HUES48 (cell line): Measurements from ENCODE around the gene MS4A14.

ENCODE experiments used
- H3K27ac ChIP-seq: one replicate; pipeline ENCODE4 v1.7.0; 2013; ENCODE audit warnings: low read depth, low read length, inconsistent platforms
- H3K27me3 ChIP-seq: 2 replicates; pipeline ENCODE4 v1.6.1; 2013; ENCODE audit warnings: mild to moderate bottlenecking, low read length; ENCODE audit not compliant: control insufficient read depth, insufficient read depth
- H3K36me3 ChIP-seq: 2 replicates; pipeline ENCODE4 v1.6.1; 2013; ENCODE audit warnings: low read length; ENCODE audit not compliant: control insufficient read depth, insufficient read depth
- H3K4me1 ChIP-seq: 2 replicates; pipeline ENCODE4 v1.6.1; 2013; ENCODE audit warnings: mild to moderate bottlenecking, low read length; ENCODE audit not compliant: control insufficient read depth, insufficient read depth
- H3K4me3 ChIP-seq: 2 replicates; pipeline ENCODE4 v1.5.1; 2013; ENCODE audit warnings: mild to moderate bottlenecking, low read depth, low read length
- H3K9ac ChIP-seq: 2 replicates; pipeline ENCODE4 v1.6.1; 2013; ENCODE audit warnings: mild to moderate bottlenecking, low read depth, low read length, moderate library complexity
- H3K9me3 ChIP-seq: 2 replicates; pipeline ENCODE4 v1.6.1; 2013; ENCODE audit warnings: low read length; ENCODE audit not compliant: control insufficient read depth, insufficient read depth

Gene MS4A14

DNA sequence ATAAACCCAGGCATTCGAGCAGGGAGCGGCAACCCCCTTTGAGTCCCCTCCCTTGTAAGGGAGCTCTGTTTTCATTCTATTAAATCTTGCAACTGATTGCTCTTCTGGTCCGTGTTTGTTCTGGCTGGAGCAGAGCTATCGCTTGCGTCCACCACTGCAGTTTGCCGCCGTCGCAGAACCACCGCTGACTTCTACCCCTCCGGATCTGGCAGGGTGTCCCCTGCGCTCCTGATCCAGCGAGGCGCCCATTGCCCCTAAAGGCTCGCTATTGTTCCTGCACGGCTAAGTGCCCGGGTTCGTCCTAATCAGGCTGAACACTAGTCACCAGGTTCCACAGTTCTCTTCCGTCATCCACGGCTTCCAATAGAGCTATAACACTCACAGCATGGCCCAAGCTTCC, 28.4 kb upstream of the MS4A14 start:
- Histone ChIP-seq H3K9me3 (peaks cover 16% of the 10 kb centered on the region), H3K9ac (no peak overlapping the region), H3K36me3 (no peaks in the 10 kb centered on the region), H3K27me3 (no peaks in the 10 kb centered on the region), H3K4me3 (no peak overlapping the region), H3K27ac (no peak overlapping the region), H3K4me1 (peaks cover 19% of the 10 kb centered on the region)

DNA sequence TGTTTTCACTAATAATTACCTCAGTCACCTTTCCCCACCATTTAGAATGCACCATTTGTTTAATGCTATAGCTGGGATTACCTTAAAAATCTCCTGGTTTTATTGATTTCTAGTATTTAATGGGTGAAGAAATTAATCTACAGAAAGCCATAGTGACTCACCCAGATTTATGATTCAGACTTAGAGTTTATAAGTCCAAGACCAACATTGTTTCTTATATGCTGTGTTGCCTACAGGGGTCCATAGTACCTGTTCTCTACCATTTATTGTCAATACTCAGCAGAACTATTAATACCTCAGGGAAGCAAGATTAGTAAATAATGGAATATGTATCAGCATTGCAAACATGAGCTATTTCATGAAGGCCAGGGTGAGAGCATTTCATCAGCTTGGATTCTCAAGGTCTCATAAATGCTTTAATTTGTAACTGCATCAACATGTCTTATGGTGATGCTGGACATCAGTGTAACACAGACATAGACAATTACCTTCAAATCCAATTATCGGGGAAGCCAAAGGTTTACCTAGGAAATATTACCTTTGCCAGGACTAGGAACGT, 25.9 kb upstream of the MS4A14 start:
- H3K36me3 ChIP-seq, result no peaks in the 10 kb centered on the region
- H3K27me3 ChIP-seq, result no peaks in the 10 kb centered on the region
- no peak overlapping the region for H3K9ac ChIP-seq
- H3K9me3 ChIP-seq, result peaks cover 14% of the 10 kb centered on the region
- H3K4me3 ChIP-seq, result no peak overlapping the region
- peaks cover 8% of the 10 kb centered on the region for H3K4me1 ChIP-seq
- H3K27ac ChIP-seq, result no peak overlapping the region

DNA sequence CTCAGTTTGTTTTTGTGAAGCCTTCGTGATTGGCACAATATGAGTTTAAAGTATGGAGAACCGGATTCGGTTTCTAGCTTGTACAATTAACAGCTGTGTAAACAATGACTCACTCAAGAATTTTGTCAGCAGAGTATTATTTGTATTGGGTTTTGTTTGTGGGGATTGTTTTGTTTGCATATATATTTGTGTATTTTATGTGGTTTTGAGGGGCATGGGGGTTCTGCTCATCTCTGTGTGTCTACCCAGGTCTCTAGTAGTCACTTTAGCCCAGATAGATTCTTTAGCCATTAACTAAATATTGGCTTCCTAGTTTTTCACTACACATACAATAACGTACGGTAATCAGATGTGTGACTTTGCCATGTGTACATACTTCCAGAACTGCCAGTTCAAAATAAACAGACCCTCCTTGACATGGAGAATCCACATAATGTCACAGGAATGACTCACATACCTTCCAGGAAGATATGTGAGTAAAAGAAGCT, 25.4 kb upstream of the MS4A14 start:
- Histone ChIP-seq H3K4me1 (peaks cover 8% of the 10 kb centered on the region), H3K9me3 (peaks cover 15% of the 10 kb centered on the region), H3K27me3 (no peaks in the 10 kb centered on the region), H3K27ac (no peak overlapping the region), H3K4me3 (no peak overlapping the region), H3K36me3 (no peaks in the 10 kb centered on the region), H3K9ac (no peak overlapping the region)

DNA sequence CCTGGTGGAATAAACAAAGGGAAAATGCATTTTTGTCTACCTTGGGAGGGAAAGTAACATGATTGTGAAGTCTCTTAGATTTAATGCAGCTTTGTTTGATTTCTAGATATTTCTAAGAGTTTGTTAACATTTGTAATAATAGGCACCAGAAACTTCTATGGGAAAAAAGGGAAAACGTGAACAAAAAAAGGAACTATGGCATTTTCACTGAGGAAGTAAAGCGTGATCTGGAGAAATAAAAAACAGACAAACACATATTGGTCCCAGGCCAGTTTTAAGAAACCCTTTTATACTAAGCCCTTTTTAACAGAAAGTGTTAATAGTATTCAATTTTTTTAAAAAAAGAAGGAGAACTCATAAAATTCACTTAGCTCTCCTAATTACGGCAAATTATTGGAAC, 24.9 kb upstream of the MS4A14 start:
- Histone ChIP-seq H3K36me3 (no peaks in the 10 kb centered on the region), H3K9me3 (peaks cover 15% of the 10 kb centered on the region), H3K27ac (no peak overlapping the region), H3K4me3 (no peak overlapping the region), H3K27me3 (no peaks in the 10 kb centered on the region), H3K4me1 (peaks cover 8% of the 10 kb centered on the region), H3K9ac (no peak overlapping the region)

DNA sequence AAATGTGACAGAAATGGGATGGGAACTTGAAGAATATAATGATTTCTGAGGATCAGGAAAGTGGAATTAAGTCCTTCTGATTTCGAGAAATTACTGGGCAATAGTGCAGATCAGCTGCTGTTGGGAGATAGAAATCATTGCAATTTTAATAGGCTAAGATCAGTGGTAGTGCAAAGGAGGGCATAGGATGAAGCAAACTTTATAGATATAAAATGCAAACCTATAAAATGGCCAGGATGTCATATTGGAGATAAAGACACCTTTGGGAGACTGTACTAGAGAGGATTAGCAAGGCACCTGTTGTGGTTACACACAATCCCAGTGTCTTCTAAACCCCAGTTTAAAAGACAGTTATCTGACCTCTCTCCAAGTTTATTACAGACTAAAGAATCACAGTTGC, 24.4 kb upstream of the MS4A14 start:
- no peak overlapping the region for H3K27ac ChIP-seq

DNA sequence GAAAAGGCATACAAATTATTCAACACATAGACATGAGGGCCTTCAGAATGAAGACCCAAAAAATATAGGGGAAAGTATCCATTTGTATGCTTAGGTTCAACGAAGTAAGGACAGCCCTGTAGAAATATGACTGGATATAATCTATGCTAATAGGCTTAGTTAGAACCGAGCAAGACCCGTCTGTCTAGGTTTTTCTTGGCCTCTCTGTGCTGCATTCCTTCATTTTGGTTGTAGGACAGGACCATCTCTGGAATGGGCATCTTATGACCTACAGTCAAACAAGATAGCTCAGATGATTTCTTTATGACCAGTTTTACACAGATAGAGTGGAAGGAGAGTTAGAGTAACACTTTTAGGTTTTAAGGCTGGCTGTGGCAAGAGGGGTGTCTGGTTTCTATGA, 23.5 kb upstream of the MS4A14 start:
- Histone ChIP-seq H3K36me3 (no peaks in the 10 kb centered on the region), H3K9me3 (peaks cover 13% of the 10 kb centered on the region), H3K9ac (no peak overlapping the region), H3K27ac (no peak overlapping the region), H3K27me3 (no peaks in the 10 kb centered on the region), H3K4me1 (0 out of 2 replicates have a peak, but pooled peaks cover under 1% of the 10 kb centered on the region), H3K4me3 (no peak overlapping the region)

More for the DNA sequence above, 24.4 kb upstream of the MS4A14 start:
- Histone ChIP-seq H3K4me3 (no peak overlapping the region), H3K27me3 (no peaks in the 10 kb centered on the region), H3K9ac (no peak overlapping the region), H3K4me1 (peaks cover 8% of the 10 kb centered on the region), H3K9me3 (peaks cover 15% of the 10 kb centered on the region), H3K36me3 (no peaks in the 10 kb centered on the region)

DNA sequence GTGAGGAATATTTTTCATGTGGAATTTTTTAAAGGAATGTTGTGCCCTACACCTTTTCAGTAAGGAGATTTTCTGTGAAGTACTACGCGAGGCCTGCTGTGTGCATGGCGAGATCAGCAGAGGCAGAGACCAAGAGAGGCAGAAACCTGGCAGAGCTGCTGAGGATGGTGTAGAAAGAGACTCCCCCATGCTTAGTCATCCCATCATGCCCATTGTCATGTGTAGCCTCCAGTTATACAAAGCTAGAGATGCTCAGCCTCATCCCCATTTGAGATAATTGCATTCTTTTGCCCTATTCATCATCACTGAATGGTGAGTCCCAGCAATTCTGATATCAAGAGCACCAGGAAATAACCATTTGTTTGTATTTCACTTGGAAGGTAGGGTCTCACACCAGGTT, 20.9 kb upstream of the MS4A14 start:
- Histone ChIP-seq H3K4me3 (no peak overlapping the region), H3K9me3 (peaks cover 4% of the 10 kb centered on the region; the same call in 1 of the 2 replicates), H3K9ac (no peak overlapping the region), H3K4me1 (no peaks in the 10 kb centered on the region), H3K27ac (no peak overlapping the region), H3K36me3 (no peaks in the 10 kb centered on the region), H3K27me3 (no peaks in the 10 kb centered on the region)

DNA sequence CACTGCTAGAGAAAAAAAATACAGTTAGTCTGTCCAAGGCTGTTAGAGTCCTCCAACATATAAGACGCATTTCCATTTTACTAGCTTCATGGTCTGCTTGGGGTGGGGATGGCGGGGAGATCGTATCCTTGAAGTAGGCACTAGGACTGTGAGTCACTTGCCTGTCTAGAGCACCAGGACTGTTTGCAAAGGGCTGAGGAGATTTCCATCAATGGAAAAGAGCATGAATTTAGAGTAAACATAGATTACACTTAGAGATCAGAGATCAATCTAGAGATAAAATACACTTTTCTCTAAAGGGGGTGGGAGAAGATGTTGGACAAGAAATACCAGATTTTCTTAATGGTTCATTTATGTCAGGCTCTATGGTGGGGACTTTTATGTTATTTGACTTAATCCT, 19.7 kb upstream of the MS4A14 start:
- H3K9me3 ChIP-seq, result peaks cover 4% of the 10 kb centered on the region; the same call in 1 of the 2 replicates
- no peaks in the 10 kb centered on the region for H3K27me3 ChIP-seq
- H3K9ac ChIP-seq, result no peak overlapping the region
- H3K36me3 ChIP-seq, result no peaks in the 10 kb centered on the region
- H3K4me1 ChIP-seq, result no peaks in the 10 kb centered on the region
- H3K4me3 ChIP-seq, result no peak overlapping the region
- no peak overlapping the region for H3K27ac ChIP-seq

DNA sequence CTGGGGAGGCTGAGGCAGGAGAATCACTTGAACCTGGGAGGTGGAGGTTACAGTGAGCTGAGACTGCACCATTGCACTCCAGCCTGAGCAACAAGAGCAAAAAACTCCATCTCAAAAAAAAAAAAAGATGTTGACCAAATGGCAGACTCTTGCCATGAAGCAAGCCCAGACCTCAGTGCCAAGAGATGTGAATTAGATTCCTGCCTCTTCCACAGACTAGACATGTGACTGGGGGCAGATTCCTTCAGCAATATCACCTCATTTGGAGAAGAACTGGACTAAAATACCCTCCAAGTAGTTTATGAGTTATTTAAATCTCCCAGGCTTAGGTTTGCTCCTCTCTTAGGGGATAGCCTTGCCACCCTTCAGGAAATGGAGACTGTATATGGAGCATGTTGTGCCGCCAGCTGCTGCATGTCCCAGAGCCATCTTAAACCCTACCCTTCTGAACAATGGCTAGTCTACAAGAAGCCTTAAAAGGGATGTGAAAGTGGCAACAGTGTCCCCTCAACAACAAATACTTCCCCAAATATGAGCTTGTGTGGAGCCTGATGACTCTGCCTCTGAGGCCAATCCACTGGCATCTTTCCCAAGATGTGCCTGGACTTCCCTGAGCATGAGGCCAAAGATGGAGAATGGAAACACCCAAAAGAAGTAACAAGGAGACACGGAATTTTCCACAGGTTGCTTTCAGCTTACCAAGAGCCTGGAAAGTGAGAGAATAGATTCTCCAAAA, 18.7 kb upstream of the MS4A14 start:
- Histone ChIP-seq H3K4me1 (no peaks in the 10 kb centered on the region), H3K9ac (no peak overlapping the region), H3K9me3 (peaks cover 4% of the 10 kb centered on the region; the same call in 1 of the 2 replicates), H3K27me3 (no peaks in the 10 kb centered on the region), H3K36me3 (no peaks in the 10 kb centered on the region), H3K4me3 (no peak overlapping the region), H3K27ac (no peak overlapping the region)

DNA sequence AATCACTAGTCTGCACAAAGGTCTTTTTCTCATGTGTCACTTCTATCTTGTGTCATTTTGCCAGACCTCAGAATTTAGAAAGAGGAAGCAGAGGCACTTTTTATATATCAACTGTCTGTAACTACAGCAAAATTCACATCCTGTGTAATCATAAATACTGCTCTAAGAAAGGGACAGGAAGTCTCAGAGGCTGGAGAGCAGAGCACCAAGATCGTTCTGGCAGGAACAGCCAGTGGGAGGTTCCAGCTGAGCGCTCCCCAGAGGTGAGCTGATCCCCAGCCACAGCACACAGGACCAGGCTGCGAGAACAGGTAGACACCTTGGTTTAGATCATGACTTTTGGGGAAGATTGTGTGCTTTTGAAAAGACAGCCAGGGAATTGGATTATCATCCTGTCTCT, 17.9 kb upstream of the MS4A14 start, which contains the start of gene MS4A7:
Gene MS4A7 (plus strand): TSS at position 179 of the 400 bp plus-strand sequence. CDS start 4,610 bp downstream, outside the sequence.
- Histone ChIP-seq H3K27ac (no peak within 1 kb of the TSS), H3K27me3 (no peaks in the 10 kb centered on the region), H3K4me3 (no peak within 1 kb of the TSS), H3K9me3 (peaks cover 4% of the 10 kb centered on the region; the same call in 1 of the 2 replicates), H3K9ac (no peak within 1 kb of the TSS), H3K4me1 (no peaks in the 10 kb centered on the region), H3K36me3 (no peaks in the 10 kb centered on the region)

DNA sequence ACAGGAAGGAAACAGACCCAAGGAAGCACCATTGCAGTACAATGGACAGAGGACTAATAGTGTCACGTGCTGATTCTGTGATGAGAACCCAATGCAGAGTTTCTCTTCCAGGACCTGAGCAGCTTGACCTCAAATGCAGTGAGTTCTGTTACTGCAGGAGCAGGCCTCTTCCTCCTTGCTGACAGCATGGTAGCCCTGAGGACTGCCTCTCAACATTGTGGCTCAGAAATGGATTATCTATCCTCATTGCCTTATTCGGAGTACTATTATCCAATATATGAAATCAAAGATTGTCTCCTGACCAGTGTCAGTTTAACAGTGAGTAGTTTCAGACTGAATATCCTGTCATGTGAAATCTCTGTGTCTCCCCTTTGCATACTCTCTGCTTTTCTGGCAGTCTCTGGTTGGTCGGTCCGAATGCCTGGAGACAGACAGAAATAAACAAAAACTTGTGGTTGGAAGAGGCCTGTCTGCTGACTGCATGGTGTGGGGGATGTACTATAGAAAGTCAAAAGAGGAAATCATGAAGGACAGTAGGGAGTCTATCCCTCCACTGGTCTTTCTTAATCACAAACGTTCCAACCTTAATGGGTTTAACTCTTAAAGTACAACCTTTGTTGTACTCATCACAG, 6.9 kb upstream of the MS4A14 start:
- Histone ChIP-seq H3K9me3 (peaks cover 4% of the 10 kb centered on the region; the same call in 1 of the 2 replicates), H3K4me1 (no peaks in the 10 kb centered on the region), H3K27ac (no peak overlapping the region), H3K4me3 (no peak overlapping the region), H3K27me3 (no peaks in the 10 kb centered on the region), H3K9ac (no peak overlapping the region), H3K36me3 (no peaks in the 10 kb centered on the region)
